ENCODE measurements around the gene DNAH7.

Gene DNAH7

DNA sequence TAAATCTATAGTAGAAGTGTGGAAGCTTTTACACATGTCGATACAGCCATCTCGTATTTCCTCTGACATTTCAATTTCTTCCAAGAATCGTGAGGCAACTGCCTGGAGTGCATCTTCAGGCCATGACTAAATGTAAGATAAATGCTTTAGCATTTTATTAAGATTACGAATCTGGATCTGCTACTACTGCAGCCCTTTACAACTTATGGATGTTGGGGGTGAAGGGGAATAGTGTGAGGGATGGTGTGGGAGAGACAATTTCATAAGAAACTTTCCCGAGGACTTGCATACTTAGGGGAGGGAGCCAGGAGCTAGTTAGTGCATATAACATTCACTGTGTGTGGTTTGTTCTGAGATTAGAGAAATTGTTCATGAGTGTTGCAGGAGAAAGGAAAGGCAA lies 206.8 kb downstream of the DNAH7 start:
- no peak for DNase-seq

GRCh38 chr2:195859513-195859912 lies 209.1 kb downstream of the DNAH7 start:
- DNase-seq = no peak

DNA sequence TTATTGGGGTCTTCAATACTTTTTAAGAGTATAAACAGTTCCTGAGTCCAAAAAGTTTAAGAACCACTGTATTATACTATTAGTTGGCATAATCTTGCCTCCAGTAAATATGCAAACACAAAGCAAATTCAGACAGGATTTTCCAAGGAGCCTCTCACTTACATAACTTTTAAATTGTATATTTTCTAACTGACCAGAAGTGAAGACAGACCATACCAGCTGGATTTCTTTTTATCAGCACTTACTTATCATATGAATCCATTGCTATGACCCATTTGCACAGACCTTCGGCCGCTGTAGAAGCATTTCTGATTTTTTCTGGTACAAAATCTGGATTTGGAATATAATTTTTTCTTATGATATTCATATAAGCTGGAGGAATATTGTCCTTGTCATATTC lies 211.5 kb downstream of the DNAH7 start:
- no peak for DNase-seq

DNA sequence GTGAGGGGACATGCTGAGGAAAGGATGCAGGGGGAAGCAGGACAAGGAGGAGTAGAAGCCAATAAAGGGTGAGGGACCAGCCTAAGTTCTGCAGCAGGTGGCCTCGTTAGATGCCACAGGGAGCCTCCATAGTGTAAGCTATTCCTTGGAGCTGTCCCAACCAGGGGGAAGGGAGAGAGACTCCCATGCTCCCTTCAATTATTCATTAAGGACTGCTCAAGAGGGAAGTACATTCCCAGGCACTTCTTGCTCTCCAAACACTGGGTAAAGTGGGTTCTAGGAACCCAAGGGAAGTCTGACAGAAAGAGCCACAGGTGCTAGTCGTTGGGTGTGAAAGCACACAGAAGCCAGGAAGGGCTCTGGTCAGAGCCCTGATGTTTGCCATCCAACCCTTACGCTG lies 217.9 kb downstream of the DNAH7 start:
- DNase-seq = no peak

DNA sequence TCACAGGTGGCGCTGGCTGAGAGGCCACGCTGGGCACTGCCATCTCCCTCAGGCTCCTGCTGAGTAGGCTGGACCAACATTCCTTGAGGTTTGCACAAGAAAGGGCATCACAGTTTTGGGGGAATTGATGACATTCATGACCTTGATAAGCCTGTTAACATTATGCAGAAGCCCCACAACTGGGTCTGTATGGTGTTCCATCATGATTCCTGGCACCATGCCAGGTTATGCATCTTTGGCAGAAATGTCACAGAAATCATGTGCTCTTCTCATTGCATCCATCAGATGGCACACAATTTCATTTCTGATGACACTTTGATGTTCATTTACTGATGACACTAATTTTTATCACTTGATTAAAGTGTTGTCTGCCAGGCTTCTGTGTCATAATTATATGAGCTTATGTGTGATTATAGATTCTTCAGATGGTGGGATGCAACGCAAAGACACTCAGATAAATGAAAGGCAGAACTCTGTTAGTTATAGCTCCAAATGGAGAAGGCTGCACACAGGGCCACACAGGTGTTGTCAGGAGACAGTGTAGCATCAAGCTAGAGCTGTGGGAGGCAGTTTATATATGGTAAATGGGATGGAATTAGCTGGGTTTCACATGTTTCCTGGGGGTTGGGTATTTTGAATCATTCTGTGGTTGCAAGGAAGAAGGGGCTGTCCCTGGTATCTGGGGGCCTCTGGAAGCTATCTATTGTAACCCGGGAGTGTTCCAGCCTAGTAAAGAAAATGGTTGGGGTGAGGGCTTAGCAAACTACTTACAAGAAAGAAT lies 220.3 kb downstream of the DNAH7 start:
- DNase-seq = no peak

GRCh38 chr2:195842932-195843331 lies 225.7 kb downstream of the DNAH7 start:
- no peak for DNase-seq

- no peak for DNase-seq
Observed at GRCh38 chr2:195838002-195838401, 230.6 kb downstream of the DNAH7 start.

GRCh38 chr2:195836002-195836401 lies 232.6 kb downstream of the DNAH7 start:
- DNase-seq = no peak

GRCh38 chr2:195834836-195835235 lies 233.8 kb downstream of the DNAH7 start:
- DNase-seq = no peak

- no peak for DNase-seq
Observed at GRCh38 chr2:195830968-195831950, 237.4 kb downstream of the DNAH7 start.

DNA sequence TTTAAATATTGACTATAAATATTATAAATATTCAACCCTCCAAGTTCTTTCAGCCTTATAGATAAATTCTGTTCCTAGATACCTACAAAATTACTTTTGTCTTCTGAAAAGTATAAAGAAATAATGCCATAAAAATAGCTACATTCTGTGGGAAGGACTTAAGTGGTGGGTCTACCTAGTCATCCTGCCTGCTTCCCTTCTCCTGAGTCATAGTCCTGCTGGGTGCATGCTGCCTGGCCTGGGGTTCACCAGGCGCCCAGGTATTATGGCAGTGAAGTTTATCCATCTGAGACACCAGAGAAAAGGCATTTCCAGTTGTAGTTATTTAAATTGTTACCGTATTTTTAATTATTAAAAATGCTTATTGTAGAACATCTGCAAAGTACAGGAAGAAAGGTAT lies 244.2 kb downstream of the DNAH7 start:
- no peak for DNase-seq

GRCh38 chr2:195823206-195823605 lies 245.4 kb downstream of the DNAH7 start:
- no peak for DNase-seq

GRCh38 chr2:195821566-195821932 lies 247.1 kb downstream of the DNAH7 start:
- no peak for DNase-seq

DNA sequence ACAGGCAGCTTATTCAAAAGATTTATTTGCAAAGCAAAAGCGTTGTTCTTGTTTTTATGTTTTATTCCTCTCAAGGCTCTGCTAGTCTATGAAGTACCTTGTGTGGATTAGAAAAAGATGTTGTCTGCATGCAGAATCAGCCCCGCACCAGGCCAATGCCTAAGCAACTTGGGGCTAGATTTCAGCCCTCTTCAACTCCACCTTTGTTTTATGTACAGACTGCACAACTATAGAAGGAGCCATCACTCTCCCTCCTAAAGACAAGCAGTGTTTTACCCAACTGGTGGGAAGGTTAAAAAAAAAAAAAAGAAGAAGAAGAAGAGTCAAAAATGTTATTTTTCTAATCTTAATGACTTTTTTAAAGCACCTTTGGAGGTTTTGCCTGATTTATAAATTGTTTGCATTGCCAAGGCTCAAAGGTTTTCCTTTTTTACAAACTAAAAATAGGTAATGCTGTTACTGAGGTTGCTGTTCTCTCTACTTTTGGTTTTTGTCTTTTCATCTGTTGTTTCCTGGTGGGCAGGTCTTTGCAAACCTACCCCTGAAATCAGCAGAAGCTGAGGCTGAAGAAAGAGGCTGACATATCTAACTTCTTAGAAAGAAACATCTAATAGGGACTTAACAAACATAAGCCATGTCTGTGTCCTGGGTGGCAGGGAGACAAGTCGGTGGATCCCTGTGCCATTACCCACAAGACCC lies 247.6 kb downstream of the DNAH7 start:
- DNase-seq = no peak

- DNase-seq = no peak
Observed at GRCh38 chr2:195820373-195820772, 248.3 kb downstream of the DNAH7 start.

GRCh38 chr2:195819276-195819675 lies 249.4 kb downstream of the DNAH7 start:
- DNase-seq = no peak

DNA sequence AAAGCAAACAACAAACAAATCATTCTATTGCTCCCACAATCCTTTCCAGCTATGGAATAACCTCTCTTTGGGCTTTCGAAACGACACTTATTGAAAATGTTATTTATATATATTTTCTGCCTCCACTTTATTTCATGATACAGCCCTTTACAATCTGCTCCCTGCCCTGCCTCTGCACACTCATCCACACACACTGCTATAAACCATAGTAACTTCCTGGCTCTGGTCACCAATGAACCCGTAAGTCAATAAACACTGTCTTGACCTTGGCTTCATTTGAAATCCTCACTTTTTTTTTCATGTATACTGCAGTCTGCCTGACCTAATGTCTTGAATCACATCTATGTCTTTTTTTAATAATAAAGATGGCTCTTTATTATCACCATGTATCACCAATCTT lies 250.1 kb downstream of the DNAH7 start:
- no peak for DNase-seq

- no peak for DNase-seq
Observed at GRCh38 chr2:195818106-195818505, 250.5 kb downstream of the DNAH7 start.

DNA sequence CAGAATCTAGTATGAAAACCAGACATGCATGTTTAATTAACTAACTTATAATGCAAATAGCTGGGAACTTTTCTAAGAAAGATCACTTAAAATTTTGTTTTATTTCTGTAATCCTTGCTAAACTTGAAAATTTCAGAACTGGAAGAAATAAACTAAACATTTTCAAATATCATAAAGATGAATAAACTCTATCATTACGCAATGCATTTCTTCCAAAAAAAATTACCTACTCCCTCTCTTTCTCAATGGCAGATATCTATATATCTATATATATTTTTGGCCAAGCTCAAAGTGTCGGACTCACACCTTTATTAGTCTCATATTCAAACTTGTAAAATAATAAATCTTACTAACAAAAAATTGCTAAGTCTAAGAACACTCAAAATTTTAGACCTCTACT lies 253.6 kb downstream of the DNAH7 start:
- no peak for DNase-seq

GRCh38 chr2:195813421-195813820 lies 255.2 kb downstream of the DNAH7 start:
- no peak for DNase-seq

GRCh38 chr2:195810340-195811098 lies 258.1 kb downstream of the DNAH7 start:
- DNase-seq = no peak

DNA sequence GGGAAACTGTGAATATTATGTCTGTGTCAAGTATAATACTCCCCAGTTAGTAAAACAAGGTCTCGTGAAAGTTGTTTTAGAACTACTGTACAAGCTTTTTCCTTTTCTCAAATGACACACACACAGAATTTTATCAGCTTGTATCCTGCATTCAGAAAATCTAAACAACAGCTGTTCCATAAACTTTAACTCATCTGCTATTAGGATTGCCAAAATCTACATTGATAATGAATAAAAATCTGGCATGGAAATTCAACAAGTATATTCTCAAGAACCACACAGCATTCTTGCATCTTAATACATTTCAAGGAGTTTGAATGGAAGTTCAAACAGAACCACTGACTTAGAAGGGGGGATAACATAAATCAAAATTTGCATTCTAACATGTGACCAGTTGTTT lies 260.4 kb downstream of the DNAH7 start:
- DNase-seq = no peak

Data from C1 segment of cervical spinal cord (tissue), 14 donors.